CD4-positive, alpha-beta T cell treated with Interleukin-2 at 100 ng/mL for 4 hours (primary cell): ENCODE measurements around the gene PAK6.
A peak's percentile ranks its signal among the peaks of the same experiment; 100 is the strongest.

Experiments used
- DNase-seq: peaks from one replicate; pipeline ENCODE4 v3.0.0-alpha.2; 2020; ENCODE audit warnings: low spot score

Gene PAK6

GRCh38 chr15:40277471-40277870 lies 38.6 kb downstream of the PAK6 start:
- DNase-seq = no peak

DNA sequence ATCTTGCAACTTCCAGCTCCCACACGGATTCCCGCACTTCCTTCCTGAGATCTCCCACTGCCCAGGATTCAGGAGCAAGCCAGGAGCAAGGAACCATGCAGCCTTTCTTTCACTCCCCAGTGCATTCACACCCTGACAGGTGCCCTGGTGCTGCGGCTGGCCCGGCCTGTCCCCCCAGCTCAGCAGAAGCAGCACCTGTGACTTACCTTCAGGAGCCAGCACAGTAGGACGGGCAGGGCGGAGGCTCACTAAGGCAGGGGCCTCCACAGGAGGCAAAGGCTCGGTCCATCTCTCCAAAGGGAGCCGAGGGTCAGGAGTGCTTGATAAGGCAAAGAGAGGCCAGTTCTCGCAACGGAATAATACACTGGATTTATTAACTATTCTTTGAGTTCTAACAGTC lies 39.2 kb downstream of the PAK6 start:
- DNase-seq = no peak

- DNase-seq = peak; percentile 63
Measured at GRCh38 chr15:40279437-40280141, 40.7 kb downstream of the PAK6 start.

DNA sequence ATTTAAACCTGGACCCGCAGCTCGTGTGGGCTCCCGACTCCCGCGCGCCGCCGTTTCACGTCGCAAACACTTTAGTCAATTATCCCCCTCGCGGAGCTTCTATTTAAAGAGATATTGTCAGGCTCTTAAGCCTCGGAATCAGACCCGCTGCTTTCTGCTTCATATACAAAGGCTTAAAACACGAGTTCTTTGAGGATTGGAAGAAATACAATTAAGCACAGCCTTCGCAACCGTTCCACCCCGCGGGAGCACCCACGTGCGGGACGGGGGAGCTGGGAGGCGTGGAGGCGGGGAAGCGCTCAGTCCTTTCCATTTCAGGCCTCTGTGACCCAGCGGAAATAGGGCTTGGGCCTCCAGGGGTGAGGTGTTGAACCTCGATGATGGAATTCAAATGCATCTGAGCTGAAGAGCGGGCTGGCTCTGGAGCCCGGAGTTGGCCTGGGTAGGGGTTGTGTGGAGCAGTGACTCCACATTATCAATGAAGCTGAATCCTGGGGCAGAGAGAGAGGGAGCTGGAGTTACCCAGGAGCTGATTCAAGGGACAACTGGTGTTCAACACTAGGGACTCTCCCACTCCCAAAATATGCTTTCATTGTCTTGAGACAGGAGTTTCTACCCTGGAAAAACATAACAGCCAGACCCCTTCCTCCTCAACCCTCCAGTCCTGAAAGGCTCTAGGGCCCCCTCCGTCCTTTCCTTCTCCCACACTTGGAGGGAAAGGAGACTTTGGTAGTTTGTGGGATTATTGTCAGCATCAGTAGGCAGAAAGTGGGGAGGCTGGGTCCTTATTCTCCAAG lies 41.6 kb downstream of the PAK6 start:
- DNase-seq = no peak

DNA sequence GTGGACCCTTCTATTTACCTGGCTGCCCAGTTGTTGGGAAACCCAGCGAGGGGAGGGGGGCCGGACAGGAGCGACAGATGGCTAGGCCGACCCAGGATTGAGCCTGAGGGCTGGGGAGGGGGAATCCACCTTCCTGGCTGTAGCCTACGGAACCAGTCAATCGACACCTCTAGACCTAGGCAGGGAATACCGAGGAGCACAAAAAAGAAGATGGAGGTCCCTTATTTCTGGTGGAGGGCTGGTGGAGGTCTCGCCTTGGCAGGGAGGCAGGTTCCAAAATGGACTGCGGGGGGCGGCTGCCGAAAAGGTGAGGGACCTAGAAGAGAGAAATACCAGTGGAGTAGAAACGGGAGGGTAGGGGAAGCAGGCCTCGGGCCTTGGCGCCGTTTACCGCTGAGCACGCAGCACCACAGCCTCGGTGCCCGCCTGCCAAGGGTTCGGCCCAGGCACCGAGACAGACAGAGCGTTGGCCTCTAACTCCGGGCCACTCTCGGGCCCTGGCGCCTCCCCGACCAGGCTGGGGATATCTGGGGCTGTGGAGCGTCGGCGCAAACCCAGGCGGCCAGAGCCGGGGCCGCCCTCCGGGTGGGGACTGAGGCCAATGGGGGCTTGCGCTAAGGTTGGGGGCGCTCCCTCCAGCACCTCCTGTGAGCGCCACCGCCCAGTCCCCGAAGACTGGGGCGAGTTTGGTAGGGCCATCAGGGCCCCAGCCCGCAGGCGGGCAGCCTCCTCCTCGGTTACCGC lies 42.4 kb downstream of the PAK6 start:
- no peak for DNase-seq

- DNase-seq = no peak
Measured at GRCh38 chr15:40281801-40282146, 42.9 kb downstream of the PAK6 start.

DNA sequence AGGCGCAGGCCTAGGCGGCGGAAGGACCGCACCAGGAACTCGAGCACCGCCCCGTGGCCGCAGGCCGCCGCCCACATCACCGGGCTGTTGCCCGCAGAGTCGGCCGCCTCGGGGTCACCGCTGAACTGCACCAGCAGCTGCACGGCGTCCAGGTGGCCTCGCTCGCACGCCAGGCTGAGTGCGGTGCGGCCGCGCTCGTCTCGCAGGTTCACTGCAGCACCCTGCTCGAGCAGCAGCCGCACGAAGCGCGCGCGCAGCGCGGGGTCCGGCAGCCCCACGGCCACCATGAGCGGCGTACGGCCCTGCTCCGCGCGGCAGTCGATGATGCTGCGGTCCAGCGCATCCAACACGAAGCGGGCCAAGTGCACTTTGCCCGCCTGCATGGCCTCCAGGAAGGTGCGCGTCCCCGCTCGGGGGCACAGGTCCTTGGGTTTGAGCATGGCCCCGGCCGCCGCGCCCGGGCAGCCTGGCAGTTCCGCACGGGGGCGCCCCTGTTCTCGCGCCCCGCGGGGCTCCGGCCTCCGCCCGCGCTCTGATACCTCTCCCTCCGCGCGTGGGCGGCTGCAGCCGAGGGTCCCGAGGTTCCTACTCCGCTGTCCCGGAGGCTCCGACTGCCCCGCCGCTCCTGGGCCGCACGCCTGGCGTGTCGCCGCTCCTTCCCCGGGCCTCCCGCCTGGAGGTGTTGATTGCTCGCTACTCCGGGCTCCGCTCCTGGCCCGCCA lies 43.4 kb downstream of the PAK6 start:
- peak; percentile 48 for DNase-seq

DNA sequence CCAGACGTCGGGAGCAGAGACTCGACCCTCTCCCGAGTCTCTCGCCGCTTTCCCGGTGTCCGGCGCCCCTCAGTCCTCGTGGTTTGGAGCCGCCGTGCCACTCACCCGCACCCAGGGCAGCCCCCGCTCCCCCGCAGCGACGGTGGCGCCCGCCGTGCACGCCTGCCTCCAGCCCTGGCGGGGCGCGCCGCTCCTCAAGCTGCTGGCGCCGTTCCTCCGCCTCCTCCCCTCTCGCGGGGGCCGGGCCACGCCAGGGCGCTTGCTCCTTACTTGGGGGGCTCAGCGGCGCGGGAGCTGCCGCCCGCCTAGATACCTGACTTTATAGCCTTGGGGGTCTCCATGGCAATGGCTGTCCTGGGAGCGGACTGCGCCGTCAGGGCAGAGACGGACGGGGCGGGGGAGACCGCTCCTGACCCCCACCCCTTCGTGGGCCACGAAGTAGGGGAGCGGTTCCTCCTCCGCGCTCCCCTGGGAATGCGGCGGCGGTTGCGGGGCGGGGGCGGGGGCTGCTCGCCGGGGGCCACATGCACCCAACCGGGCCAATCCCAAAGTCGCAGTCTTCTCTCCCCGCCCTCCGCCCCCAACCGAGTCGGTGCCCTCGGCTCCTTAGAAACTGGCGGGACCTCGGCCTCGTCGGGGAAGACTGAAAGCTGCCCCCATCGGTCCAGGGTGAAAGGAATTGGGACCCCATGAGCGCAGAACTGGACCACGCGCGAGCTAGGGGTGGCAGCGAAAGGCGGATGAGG lies 44.2 kb downstream of the PAK6 start, which contains the start of gene ANKRD63:
Gene ANKRD63 (minus strand): TSS at position 196 of the 746 bp plus-strand sequence. CDS start 478 bp downstream, outside the sequence.
- DNase-seq = peak; percentile 11

DNA sequence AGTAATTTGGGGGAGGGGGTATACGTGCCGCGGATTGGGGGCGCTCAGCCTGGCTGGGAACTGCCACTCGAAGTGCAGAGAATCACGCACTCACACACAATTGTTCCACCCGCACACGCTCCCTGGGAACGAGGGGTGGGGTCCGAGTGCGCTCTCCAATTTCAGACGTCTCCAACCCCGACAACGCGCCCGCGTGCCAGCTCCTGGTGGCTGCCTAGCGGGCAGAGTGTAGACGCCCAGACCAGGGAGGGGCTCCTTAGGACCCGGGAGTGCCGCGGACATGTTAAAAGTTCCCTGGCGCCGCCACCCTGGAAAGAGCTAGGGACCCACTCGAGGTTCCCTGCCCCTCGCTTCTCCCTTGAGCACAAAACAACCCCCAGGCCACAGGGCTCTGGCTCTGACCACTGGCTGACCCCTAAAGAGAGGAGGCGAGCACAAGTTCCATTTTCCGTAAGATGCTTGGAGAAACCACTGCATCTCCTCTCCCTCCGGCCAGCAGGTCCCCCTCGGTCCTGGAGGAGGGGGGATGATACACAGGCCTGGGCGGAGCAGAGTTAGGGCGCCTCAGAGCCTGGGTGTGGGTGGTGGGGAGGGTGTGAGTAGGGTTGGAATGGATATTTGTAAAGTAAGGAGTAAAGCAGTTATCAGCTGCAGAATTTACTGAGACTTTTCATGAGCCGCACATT lies 44.9 kb downstream of the PAK6 start:
- DNase-seq = no peak

DNA sequence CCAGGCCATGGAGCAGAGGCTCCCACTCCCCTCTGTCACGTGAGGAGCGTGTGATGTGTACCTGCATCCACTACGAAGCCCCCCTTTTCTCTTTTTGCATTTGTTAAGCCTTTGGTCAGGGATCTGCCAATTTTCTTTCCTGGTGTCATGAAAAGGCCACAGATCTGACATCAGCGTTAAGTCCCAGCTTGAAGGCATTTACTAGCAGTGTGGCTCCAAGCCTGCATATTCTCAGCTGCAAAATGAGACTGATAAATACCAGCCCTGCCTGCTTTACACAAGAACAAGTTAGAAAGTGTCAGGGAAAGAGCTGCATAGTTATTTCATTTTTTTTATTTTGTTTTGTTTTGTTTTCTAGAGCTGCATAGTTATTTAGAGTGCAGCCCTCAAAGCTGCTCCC lies 46.3 kb downstream of the PAK6 start:
- no peak for DNase-seq

DNA sequence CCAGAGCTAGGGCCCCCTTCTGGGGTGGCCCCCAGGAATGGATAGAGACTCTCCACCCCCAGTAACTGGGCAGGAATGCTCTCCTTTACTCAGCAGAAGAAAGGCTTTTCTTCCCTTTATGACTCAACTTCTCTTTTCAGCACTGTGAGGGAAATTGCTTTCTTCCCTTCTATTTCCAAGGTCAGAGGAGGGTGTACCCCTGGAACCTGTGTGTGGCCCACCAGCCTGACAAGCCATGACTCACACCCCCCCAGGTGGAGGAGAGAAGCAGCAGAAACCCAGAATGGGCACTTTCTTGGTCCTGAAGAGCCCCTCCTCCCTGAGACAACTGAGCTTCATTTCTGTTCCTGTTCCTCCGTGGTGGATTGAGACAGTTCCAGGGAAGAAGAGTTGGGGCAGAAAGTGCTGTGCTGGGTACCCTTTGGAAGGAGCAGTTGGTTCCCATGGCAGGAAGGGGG lies 46.7 kb downstream of the PAK6 start:
- no peak for DNase-seq

- no peak for DNase-seq
Measured at GRCh38 chr15:40286061-40286532, 47.2 kb downstream of the PAK6 start.

- DNase-seq = no peak
Measured at GRCh38 chr15:40286794-40287193, 47.9 kb downstream of the PAK6 start.

- DNase-seq = no peak
Measured at GRCh38 chr15:40287505-40287904, 48.6 kb downstream of the PAK6 start.

GRCh38 chr15:40287968-40288367 lies 49.1 kb downstream of the PAK6 start:
- DNase-seq = no peak

DNA sequence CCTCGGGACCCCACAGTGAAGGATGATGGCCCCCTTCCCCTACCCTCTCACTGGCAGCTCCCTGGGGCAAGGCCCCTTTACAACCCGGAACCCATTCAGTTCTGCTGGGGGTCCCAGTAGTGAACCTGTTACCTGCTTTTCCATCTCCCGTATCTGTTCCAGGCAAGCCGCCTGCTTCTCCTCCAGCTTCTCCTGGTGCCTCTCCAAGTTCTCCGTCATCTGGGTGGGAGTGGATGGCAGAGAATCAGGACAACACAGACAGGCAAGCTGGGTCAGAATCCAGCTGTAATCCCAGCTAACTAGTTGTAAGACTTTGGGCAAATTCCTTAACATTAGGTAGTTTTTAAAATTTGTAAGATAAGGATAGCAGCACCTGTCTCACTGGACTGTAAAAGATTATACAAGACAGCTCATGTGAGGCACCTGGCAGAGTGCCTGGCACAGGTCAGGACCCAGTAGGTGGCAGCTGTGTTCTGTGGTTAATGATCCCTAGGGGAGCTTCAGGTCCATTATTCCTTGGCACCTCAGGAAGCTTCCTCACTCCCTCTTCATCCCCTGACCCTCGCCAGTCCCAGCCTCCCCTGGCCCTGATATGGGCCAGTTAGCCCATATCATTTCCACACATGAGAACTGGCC lies 50.4 kb downstream of the PAK6 start:
- no peak for DNase-seq

DNA sequence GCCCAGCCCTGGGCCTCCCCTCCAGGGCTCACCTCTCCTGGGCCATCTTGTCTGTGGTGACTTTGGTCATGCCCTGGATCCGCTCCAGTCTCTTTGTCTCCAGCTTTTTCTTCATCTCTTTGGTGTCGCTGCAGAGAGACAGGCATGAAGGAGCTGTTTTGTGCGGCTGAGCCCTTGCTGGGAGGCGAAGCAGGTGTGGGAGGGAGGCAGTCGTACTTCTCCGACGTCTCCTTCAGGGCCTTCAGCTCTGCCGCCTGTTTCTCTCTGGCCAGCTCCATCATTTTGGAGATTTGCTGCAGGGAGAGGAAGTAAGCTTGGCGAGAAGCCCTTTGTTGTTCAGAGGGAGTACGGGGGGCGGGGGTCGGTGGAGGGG lies 51.7 kb downstream of the PAK6 start:
- no peak for DNase-seq

DNA sequence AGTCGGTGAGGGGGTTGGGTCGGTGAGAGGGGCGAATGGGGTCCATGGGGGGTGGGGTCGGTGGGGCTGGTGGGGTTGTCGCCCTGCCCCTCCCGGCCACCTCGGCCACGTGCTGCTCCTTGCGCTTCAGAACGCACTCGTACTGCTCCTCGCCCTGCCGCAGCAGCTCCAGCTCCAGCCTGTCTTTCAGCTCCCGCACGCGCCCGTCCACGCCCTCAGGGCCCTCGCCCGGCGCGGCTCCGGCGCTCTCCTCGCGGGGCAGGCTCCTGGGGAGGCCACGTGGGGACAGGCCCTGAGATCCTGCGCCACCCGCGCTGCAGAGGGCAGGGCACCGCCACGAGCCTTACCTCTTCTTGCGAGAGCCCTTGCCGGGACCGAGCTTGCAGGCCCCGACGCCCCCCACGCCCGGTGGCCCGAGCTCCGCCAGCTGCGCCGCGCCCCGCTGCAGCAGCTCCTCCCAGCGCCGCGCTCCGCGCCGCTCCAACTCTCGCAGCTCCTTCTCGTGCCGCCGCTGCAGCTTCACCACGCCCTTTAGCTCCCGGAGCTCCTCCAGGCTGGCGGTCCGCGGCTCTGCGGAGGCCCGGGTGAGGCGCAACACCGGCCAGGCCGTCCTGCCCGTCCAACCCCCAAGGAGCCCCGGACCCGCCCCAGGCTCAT lies 52.2 kb downstream of the PAK6 start:
- no peak for DNase-seq

- DNase-seq = no peak
Measured at GRCh38 chr15:40292246-40292645, 53.4 kb downstream of the PAK6 start.

- DNase-seq = no peak
Measured at GRCh38 chr15:40293006-40293405, 54.1 kb downstream of the PAK6 start.
